Kidney glomerular epithelial cell (primary cell): ENCODE measurements around the gene RRP12.
A peak's percentile ranks its signal among the peaks of the same experiment; 100 is the strongest.

Source experiments
- DNase-seq: peaks from one replicate; lab custom pipeline; 2025; lab: John Stamatoyannopoulos, UW

RRP12 gene

DNA sequence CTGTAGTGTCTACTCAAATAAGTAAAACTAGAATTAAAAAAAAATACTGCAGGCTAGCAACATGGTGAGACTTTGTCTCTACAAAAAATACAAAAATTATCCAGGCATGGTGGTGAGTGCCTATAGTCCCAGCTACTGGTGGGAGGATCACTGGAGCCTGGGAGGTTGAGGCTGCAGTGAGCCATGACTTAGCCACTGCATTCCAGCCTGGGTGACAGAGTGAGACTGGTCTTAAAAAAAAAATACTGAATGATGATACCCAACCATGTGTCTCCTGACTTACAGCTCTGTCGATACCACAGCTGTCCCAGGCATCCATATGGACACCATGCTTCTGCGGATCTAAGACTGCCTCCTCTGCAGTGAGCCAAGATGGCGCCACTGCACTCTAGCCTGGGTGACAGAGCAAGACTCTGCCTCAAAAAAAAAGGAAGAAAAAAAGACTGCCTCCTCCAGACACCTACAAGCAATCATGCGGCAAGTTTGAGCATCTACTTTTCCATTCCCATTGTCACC lies 90.0 kb downstream of the RRP12 start:
- DNase-seq = peak; percentile 21

DNA sequence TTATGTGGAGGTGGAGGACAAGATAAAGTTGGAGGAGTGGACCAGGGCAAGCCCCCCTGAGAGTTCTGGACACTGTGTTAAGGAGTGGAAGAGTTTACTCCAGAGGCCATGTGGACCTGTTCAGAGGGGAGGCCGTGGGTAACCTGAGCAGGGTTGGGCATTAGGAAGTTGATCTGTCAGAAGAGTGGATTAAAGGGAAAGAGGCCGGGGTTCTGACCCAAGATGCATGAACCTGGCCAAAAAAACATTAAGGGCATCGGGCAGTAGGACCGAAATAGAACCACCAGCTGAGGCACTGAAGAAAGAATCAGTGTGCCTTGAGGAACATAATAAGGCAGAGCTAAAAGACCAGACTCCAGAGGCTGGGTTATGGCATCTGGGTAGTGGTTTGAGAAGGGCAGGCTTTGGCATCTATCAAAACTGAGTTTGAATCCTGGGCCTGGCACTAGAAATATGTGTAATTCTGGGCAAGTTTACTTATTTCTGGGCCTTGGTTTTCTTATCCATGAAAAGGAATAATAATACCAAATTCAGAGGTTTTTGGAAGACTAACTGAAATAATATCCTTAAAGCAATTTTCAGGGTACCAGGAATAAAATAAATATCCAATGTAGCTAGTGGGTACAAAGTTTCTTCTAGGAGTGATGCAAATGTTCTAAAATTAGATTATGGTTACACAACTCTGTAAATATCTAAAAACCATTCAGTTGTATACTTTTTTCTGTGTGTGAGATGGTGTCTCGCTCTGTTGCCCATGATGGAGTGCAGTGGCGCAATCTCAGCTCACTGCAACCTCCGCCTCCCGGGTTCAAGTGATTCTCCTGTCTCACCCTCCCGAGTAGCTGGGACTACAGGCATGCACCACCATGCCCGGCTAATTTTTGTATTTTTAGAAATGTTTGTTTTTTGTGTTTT lies 93.0 kb downstream of the RRP12 start:
- DNase-seq = no peak

GRCh38 chr10:97307441-97307840 lies 93.7 kb downstream of the RRP12 start:
- DNase-seq = no peak
